Keratinocyte (primary cell): Measurements from ENCODE around the gene CCDC8. TPM values are rescaled to one million over a fixed set of nuclear protein-coding genes. Genes with fewer than 3 reads are reported as not detected.

Source experiments
- DNase-seq: peaks from one replicate; pipeline ENCODE4 v3.0.0-alpha.2; 2011; ENCODE audit warnings: low read depth, missing footprints, low spot score
- FAIRE-seq: peaks from 2 replicates; lab custom pipeline; 2011; peaks lifted over from hg19 to GRCh38; lab: Jason Lieb, UNC
- H2AFZ ChIP-seq: 2 replicates; pipeline ENCODE4 v1.6.0; 2012; ENCODE audit warnings: low read length, control low read depth, inconsistent platforms; ENCODE audit not compliant: control insufficient read depth
- H3K27ac ChIP-seq: 2 replicates; pipeline ENCODE4 v1.5.1; 2011; ENCODE audit warnings: low read length; ENCODE audit not compliant: control insufficient read depth, insufficient read depth
- H3K27me3 ChIP-seq: 3 replicates; pipeline ENCODE4 v1.6.0; 2011; ENCODE audit warnings: low read length; ENCODE audit not compliant: control insufficient read depth, insufficient read depth; ENCODE audit errors: extremely low read depth
- H3K36me3 ChIP-seq, 2 experiments: 2 replicates in 1 of 2; 3 replicates in 1 of 2; pipeline ENCODE4 v1.5.1; 2011; ENCODE audit warnings: low read length in 2 of 2, mild to moderate bottlenecking in 1 of 2; ENCODE audit not compliant: control insufficient read depth in 2 of 2, insufficient read depth in 2 of 2; ENCODE audit errors: extremely low read depth in 1 of 2
- H3K4me1 ChIP-seq: 3 replicates; pipeline ENCODE4 v1.5.1; 2011; ENCODE audit warnings: low read length; ENCODE audit not compliant: control insufficient read depth, insufficient read depth; ENCODE audit errors: extremely low read depth
- H3K4me2 ChIP-seq: 3 replicates; pipeline ENCODE4 v1.6.0; 2011; ENCODE audit warnings: low read depth, low read length; ENCODE audit not compliant: control insufficient read depth, insufficient read depth; ENCODE audit errors: extremely low read depth
- H3K4me3 ChIP-seq, 3 experiments: fragments of 200-600 bp in 1 of 3; sonication (generic) in 1 of 3; 2 replicates in 2 of 3; 3 replicates in 1 of 3; pipeline ENCODE4 v1.5.1; 2011 to 2016; ENCODE audit warnings: low read length in 3 of 3, mild to moderate bottlenecking in 3 of 3, control low read depth in 2 of 3, inconsistent platforms in 1 of 3, low read depth in 1 of 3, mixed read lengths in 1 of 3, mixed run types in 1 of 3, moderate library complexity in 1 of 3; ENCODE audit not compliant: control insufficient read depth in 2 of 3, insufficient read depth in 2 of 3; ENCODE audit errors: extremely low read depth in 1 of 3
- H3K79me2 ChIP-seq: 2 replicates; pipeline ENCODE4 v1.6.0; 2012; ENCODE audit warnings: low read length; ENCODE audit not compliant: control insufficient read depth, insufficient read depth
- H3K9ac ChIP-seq: 3 replicates; pipeline ENCODE4 v1.6.0; 2011; ENCODE audit warnings: low read length; ENCODE audit not compliant: control insufficient read depth, insufficient read depth; ENCODE audit errors: extremely low read depth
- H3K9me1 ChIP-seq: 3 replicates; pipeline ENCODE4 v1.6.0; 2011; ENCODE audit warnings: low read length; ENCODE audit not compliant: control insufficient read depth, insufficient read depth; ENCODE audit errors: extremely low read depth
- H3K9me3 ChIP-seq: 2 replicates; pipeline ENCODE4 v1.5.1; 2012; ENCODE audit warnings: low read depth, low read length; ENCODE audit not compliant: control insufficient read depth
- H4K20me1 ChIP-seq: 3 replicates; pipeline ENCODE4 v1.6.0; 2011; ENCODE audit warnings: low read length; ENCODE audit not compliant: control insufficient read depth, insufficient read depth; ENCODE audit errors: extremely low read depth
- EZH2 ChIP-seq: IDR thresholded peaks from one replicate; pipeline ENCODE4 v1.6.1; 2012; ENCODE audit warnings: inconsistent platforms, mild to moderate bottlenecking, low read length, moderate library complexity
- dilution Hi-C: fragments of 300-500 bp; cut with MboI; formaldehyde crosslinking; loops from one replicate; pipeline ENCODE4 v1.7.0; 2020; ENCODE audit warnings: low sequenced_read_pairs; ENCODE audit not compliant: extremely low pct_ligation_motif_present
- polyA plus RNA-seq, 5 experiments: library from polyadenylated mRNA; depleted of rRNA in 3 of 5; stranded (reverse) in 3 of 5; stranded (forward) in 1 of 5; unstranded in 1 of 5; fragments of >200 nt; gene quantifications; 1 replicate in 1 of 5; 2 replicates in 3 of 5; 3 replicates in 1 of 5; pipeline versions ENCODE4 v1.2.1 to v1.2.3, GENCODE V29; 2011 to 2012; ENCODE audit warnings: missing spikeins in 2 of 5, low read depth in 1 of 5, low replicate concordance in 1 of 5
- TF ChIP-seq, protein P1 (sequence below), 3 experiments: IDR thresholded peaks in 1 of 3; conservative IDR thresholded peaks in 1 of 3; optimal IDR thresholded peaks in 1 of 3; 2 replicates in 2 of 3; 3 replicates in 1 of 3; pipeline versions ENCODE3 to v1.5.1; 2011; ENCODE audit warnings: low read length in 3 of 3, mild to moderate bottlenecking in 3 of 3, moderate library complexity in 2 of 3, control low read depth in 1 of 3, inconsistent platforms in 1 of 3; ENCODE audit not compliant: insufficient read depth in 2 of 3; ENCODE audit errors: extremely low read depth in 1 of 3

CCDC8 gene
- polyA plus RNA-seq, 1 donor (not counting 4 experiments of a cell fraction or from before 2014, with no cell fraction given): 5.2 TPM

GRCh38 chr19:46361915-46362314 lies 51.4 kb downstream of the CCDC8 start:
- FAIRE-seq: no peak
- Histone ChIP-seq H3K27me3 (no peaks in the 10 kb centered on the region), H2AFZ (no peak overlapping the region), H3K9ac (no peak overlapping the region), H4K20me1 (peaks cover 2% of the 10 kb centered on the region), H3K4me3 (no peak overlapping the region), H3K79me2 (peaks cover 24% of the 10 kb centered on the region), H3K27ac (no peak overlapping the region), H3K4me1 (no peaks in the 10 kb centered on the region), H3K9me3 (no peaks in the 10 kb centered on the region), H3K4me2 (no peak overlapping the region), H3K36me3 (peaks cover 9 to 10% of the 10 kb centered on the region in 2 experiments), H3K9me1 (no peaks in the 10 kb centered on the region)
- DNase-seq: no peak
- dilution Hi-C loops: no loop called here
- no peak for TF ChIP-seq EZH2
- TF ChIP-seq, protein P1, sequence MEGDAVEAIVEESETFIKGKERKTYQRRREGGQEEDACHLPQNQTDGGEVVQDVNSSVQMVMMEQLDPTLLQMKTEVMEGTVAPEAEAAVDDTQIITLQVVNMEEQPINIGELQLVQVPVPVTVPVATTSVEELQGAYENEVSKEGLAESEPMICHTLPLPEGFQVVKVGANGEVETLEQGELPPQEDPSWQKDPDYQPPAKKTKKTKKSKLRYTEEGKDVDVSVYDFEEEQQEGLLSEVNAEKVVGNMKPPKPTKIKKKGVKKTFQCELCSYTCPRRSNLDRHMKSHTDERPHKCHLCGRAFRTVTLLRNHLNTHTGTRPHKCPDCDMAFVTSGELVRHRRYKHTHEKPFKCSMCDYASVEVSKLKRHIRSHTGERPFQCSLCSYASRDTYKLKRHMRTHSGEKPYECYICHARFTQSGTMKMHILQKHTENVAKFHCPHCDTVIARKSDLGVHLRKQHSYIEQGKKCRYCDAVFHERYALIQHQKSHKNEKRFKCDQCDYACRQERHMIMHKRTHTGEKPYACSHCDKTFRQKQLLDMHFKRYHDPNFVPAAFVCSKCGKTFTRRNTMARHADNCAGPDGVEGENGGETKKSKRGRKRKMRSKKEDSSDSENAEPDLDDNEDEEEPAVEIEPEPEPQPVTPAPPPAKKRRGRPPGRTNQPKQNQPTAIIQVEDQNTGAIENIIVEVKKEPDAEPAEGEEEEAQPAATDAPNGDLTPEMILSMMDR (optimal IDR thresholded peaks at IDR 0.05 in 1 of 3, IDR thresholded peaks at IDR 0.05 in 1 of 3, conservative IDR thresholded peaks at IDR 0.05 in 1 of 3; ENCODE audit: extremely low read depth in 1 of 3, insufficient read depth in 2 of 3, low read length in 3 of 3): no peak

Other genes starting within 250 kb of the CCDC8 start
- gene IGFL1, start 183.8 kb downstream of the CCDC8 start, polyA plus RNA-seq: 14.0 to 86.6 TPM (median 21.3 TPM) in 3 replicates
- 0.01 TPM in 1 of 3 replicates, not detected in the others for gene HIF3A, start 116.5 kb downstream of the CCDC8 start, polyA plus RNA-seq
- gene PPP5C, start 66.5 kb downstream of the CCDC8 start, polyA plus RNA-seq: 89.2 to 106 TPM (median 97.5 TPM) in 3 replicates
- not detected in 3 replicates for gene PNMA8C, start 15.4 kb upstream of the CCDC8 start, polyA plus RNA-seq
- gene PNMA8A, start 58.0 kb upstream of the CCDC8 start, polyA plus RNA-seq: 0.16 to 0.28 TPM (median 0.24 TPM) in 3 replicates
- 0.01 TPM in 1 of 3 replicates, not detected in the others for gene PNMA8B, start 82.3 kb upstream of the CCDC8 start, polyA plus RNA-seq
- 245 to 556 TPM (median 411 TPM) in 3 replicates for gene CALM3, start 187.8 kb upstream of the CCDC8 start, polyA plus RNA-seq
- 0.08 TPM in 1 of 3 replicates, not detected in the others for gene PTGIR, start 211.5 kb upstream of the CCDC8 start, polyA plus RNA-seq
- gene GNG8, start 222.6 kb upstream of the CCDC8 start, polyA plus RNA-seq: not detected in 3 replicates
- gene DACT3, start 247.6 kb upstream of the CCDC8 start, polyA plus RNA-seq: 0.03 to 0.14 TPM (median 0.04 TPM) in 3 replicates